K562 (cell line): ENCODE results near the gene SIX3. TPM values are rescaled to one million over a fixed set of nuclear protein-coding genes. Genes with fewer than 3 reads are reported as not detected.

Experiments used
- ATAC-seq: fragments of 200-7000 bp; cut with Tn5 transposase; 3 replicates; pipeline ENCODE4 v1.9.1; 2020; ENCODE audit warnings: moderate library complexity
- BruUV-seq: library from RNA; stranded (reverse); fragments of 400-500 nt; replicated peaks from 2 replicates; lab custom pipeline; 2021; lab: Mats Ljungman, UMichigan
- CTCF ChIA-PET: fragments of 300-600 bp; formaldehyde crosslinking; extraction: SDS; loops from one replicate; lab custom pipeline; 2021; ENCODE audit warnings: low intra/inter-chr PET ratio; lab: Yijun Ruan, JAX
- POLR2A ChIA-PET: fragments of 300-600, 350-650 bp; sonication (Branson Sonifier 250); formaldehyde crosslinking; extraction: SDS; loops from one replicate; lab custom pipeline; 2021; ENCODE audit warnings: antibody characterized with exemption, inconsistent platforms; lab: Yijun Ruan, JAX
- DNase-seq, 4 experiments: peaks; one replicate each; pipeline versions ENCODE4 v3.0.0 to v3.0.0-alpha.2; 2011 to 2018; ENCODE audit warnings: low spot score in 3 of 4, mixed read lengths in 3 of 4; ENCODE audit errors: extremely low read depth in 1 of 4
- FAIRE-seq: peaks from 2 replicates; lab custom pipeline; 2011; peaks lifted over from hg19 to GRCh38; lab: Jason Lieb, UNC
- H2AFZ ChIP-seq: 2 replicates; pipeline ENCODE4 v1.6.0; 2011; ENCODE audit warnings: low read depth, low read length, control low read depth, inconsistent platforms
- H3K27ac ChIP-seq: fragments of 200-600 bp; 3 replicates; pipeline ENCODE4 v1.8.0; 2011; ENCODE audit warnings: low read depth, mild to moderate bottlenecking, control low read depth, inconsistent platforms, low read length, moderate library complexity, mixed read lengths; ENCODE audit errors: extremely low read depth
- H3K27me3 ChIP-seq, 2 experiments: fragments of 300-600 bp in 1 of 2; 2 replicates in 1 of 2; 3 replicates in 1 of 2; pipeline versions ENCODE4 v1.6.0 to v1.8.0; 2011; ENCODE audit warnings: inconsistent platforms in 2 of 2, low read length in 2 of 2, mild to moderate bottlenecking in 1 of 2, mixed read lengths in 1 of 2, moderate library complexity in 1 of 2; ENCODE audit not compliant: control insufficient read depth in 2 of 2, insufficient read depth in 2 of 2
- H3K36me3 ChIP-seq: fragments of 300-600 bp; 3 replicates; pipeline ENCODE4 v1.8.0; 2011; ENCODE audit warnings: mild to moderate bottlenecking, low read length, inconsistent platforms; ENCODE audit not compliant: control insufficient read depth, insufficient read depth
- H3K4me1 ChIP-seq, 2 experiments: fragments of 200-600 bp in 1 of 2; replicated peaks in 1 of 2; 2 replicates in 1 of 2; 3 replicates in 1 of 2; pipeline versions ENCODE4 v1.5.1 to v1.8.0; 2011; ENCODE audit warnings: inconsistent platforms in 2 of 2, low read length in 2 of 2, mild to moderate bottlenecking in 1 of 2, mixed read lengths in 1 of 2, moderate library complexity in 1 of 2; ENCODE audit not compliant: control insufficient read depth in 2 of 2, insufficient read depth in 2 of 2
- H3K4me2 ChIP-seq: 2 replicates; pipeline ENCODE4 v1.6.1; 2011; ENCODE audit warnings: low read length, control low read depth, inconsistent platforms, mixed read lengths; ENCODE audit not compliant: insufficient read depth
- H3K4me3 ChIP-seq: fragments of 200-600 bp; sonication (generic), shearing (Covaris generic); 2 replicates; pipeline ENCODE4 v1.5.1; 2016; ENCODE audit warnings: control low read depth, inconsistent platforms
- H3K79me2 ChIP-seq: fragments of 200-600 bp; 3 replicates; pipeline ENCODE4 v1.8.0; 2011; ENCODE audit warnings: low read length, inconsistent platforms; ENCODE audit not compliant: control insufficient read depth, insufficient read depth
- H3K9ac ChIP-seq, 2 experiments: 2 replicates each; pipeline versions ENCODE4 v1.6.0 to v1.6.1; 2011; ENCODE audit warnings: low read depth in 2 of 2, low read length in 2 of 2, control low read depth in 1 of 2, inconsistent platforms in 1 of 2, mild to moderate bottlenecking in 1 of 2, mixed read lengths in 1 of 2; ENCODE audit not compliant: insufficient read depth in 1 of 2
- H3K9me1 ChIP-seq: one replicate; pipeline ENCODE4 v1.6.0; 2011; ENCODE audit warnings: inconsistent platforms, mild to moderate bottlenecking, low read length, moderate library complexity; ENCODE audit not compliant: control insufficient read depth, insufficient read depth
- H3K9me3 ChIP-seq: replicated peaks from 2 replicates; pipeline ENCODE4 v1.5.1; 2011; ENCODE audit warnings: low read depth, low read length, inconsistent platforms; ENCODE audit not compliant: control insufficient read depth, insufficient read depth
- H4K20me1 ChIP-seq: replicated peaks from 2 replicates; pipeline ENCODE4 v1.6.1; 2011; ENCODE audit warnings: low read length, inconsistent platforms, mixed read lengths; ENCODE audit not compliant: control insufficient read depth, insufficient read depth
- DNMT1 ChIP-seq: fragments of 450-650 bp; IDR thresholded peaks from 2 replicates; pipeline ENCODE4 v1.6.1; 2016; ENCODE audit warnings: antibody characterized with exemption, mild to moderate bottlenecking
- FOXJ2 ChIP-seq: fragments of 200-800 bp; sonication (Bioruptor generic); IDR thresholded peaks from 2 replicates; pipeline ENCODE4 v1.6.1; 2016; ENCODE audit warnings: missing genetic modification characterization, missing compliant biosample characterization
- FOXK2 ChIP-seq, 2 experiments: fragments of 450-650 bp; IDR thresholded peaks in 1 of 2; conservative IDR thresholded peaks in 1 of 2; 2 replicates each; pipeline ENCODE4 v1.6.1; 2016; ENCODE audit warnings: low read depth in 2 of 2, mild to moderate bottlenecking in 1 of 2
- GTF2A2 ChIP-seq: IDR thresholded peaks from 2 replicates; pipeline ENCODE4 v1.6.1; 2016; ENCODE audit warnings: mild to moderate bottlenecking, missing genetic modification characterization, missing compliant biosample characterization
- HMGN3 ChIP-seq: IDR thresholded peaks from 2 replicates; pipeline ENCODE4 v1.6.1; 2011; ENCODE audit warnings: borderline replicate concordance, low read depth, mild to moderate bottlenecking, mixed read lengths, low read length; ENCODE audit not compliant: insufficient read length; ENCODE audit errors: extremely low read depth
- KDM2B ChIP-seq: fragments of 250-450 bp; sonication (Bioruptor Pico); IDR thresholded peaks from 2 replicates; pipeline ENCODE4 v1.8.0; 2021; ENCODE audit warnings: mild to moderate bottlenecking, moderate library complexity
- MAFF ChIP-seq: IDR thresholded peaks from 2 replicates; pipeline ENCODE4 v1.6.1; 2012; ENCODE audit warnings: low read length, improper control_type of control experiment
- PPARD ChIP-seq: fragments of 250-450 bp; sonication (Bioruptor Pico); IDR thresholded peaks from 2 replicates; pipeline ENCODE4 v1.8.0; 2022; ENCODE audit warnings: inconsistent platforms, mild to moderate bottlenecking, moderate library complexity
- RFX7 ChIP-seq: fragments of 250-450 bp; sonication (Bioruptor Pico); IDR thresholded peaks from 2 replicates; pipeline ENCODE4 v1.5.1; 2021; ENCODE audit warnings: mild to moderate bottlenecking
- ZNF212 ChIP-seq: fragments of 450-650 bp; formaldehyde crosslinking; IDR thresholded peaks from 2 replicates; pipeline ENCODE4 v1.4.0; 2020; ENCODE audit warnings: mild to moderate bottlenecking
- ZNF584 ChIP-seq: fragments of 200-800 bp; sonication (Bioruptor generic); IDR thresholded peaks from 2 replicates; pipeline ENCODE4 v1.6.1; 2016; ENCODE audit warnings: low read depth, mild to moderate bottlenecking, missing genetic modification characterization, missing compliant biosample characterization
- ZNF785 ChIP-seq: fragments of 250-450 bp; sonication (Bioruptor Pico); IDR thresholded peaks from 2 replicates; pipeline ENCODE4 v1.4.0; 2020; ENCODE audit warnings: mild to moderate bottlenecking
- WGBS: fragments of 100-300 bp; shearing (Covaris generic); methylation state at CpG from one replicate; pipeline ENCODE4 v1.1.6; 2016; ENCODE audit warnings: low coverage, mixed read lengths; ENCODE audit not compliant: insufficient coverage; ENCODE audit errors: missing lambda C conversion rate; 5-methylcytosine and 5-hydroxymethylcytosine counted together
- in situ Hi-C: fragments of 300-500 bp; cut with MboI; formaldehyde crosslinking; loops from 4 replicates; pipeline ENCODE4 v1.15.0; 2018; ENCODE audit warnings: inconsistent platforms, mixed read lengths
- intact Hi-C: fragments of 100-400 bp; cut with micrococcal nuclease; formaldehyde crosslinking; loops from 2 replicates; pipeline ENCODE4 v1.14.2; 2022
- polyA plus RNA-seq, 8 experiments: library from polyadenylated mRNA; depleted of rRNA in 4 of 8; stranded (reverse) in 5 of 8; unstranded in 3 of 8; fragments of >200 nt; fragmentation: Nextera tagmentation in 2 of 8; fragmentation: Illumina TruSeq in 1 of 8; extraction: Ambion mirVana in 2 of 8; extraction: Trizol in 1 of 8; gene quantifications; 2 replicates each; pipeline versions ENCODE4 v1.2.1 to v1.2.3, GENCODE V29; 2011 to 2014; ENCODE audit warnings: inconsistent platforms in 1 of 8, missing spikeins in 1 of 8
- total RNA-seq, 7 experiments: library from RNA; depleted of rRNA in 6 of 7; stranded (reverse); fragments of >200 nt in 6 of 7; fragmentation: Illumina TruSeq in 2 of 7; extraction: Trizol in 2 of 7; gene quantifications; 2 replicates each; pipeline versions ENCODE4 v1.2.1 to v1.2.3, GENCODE V29; 2011 to 2021; ENCODE audit warnings: low replicate concordance in 1 of 7
- TF ChIP-seq, protein P1 (sequence below): sonication (generic); formaldehyde crosslinking; IDR thresholded peaks from 2 replicates; pipeline ENCODE4 v1.8.0; 2022; ENCODE audit warnings: missing genetic modification reagents, mild to moderate bottlenecking, borderline replicate concordance
- TF ChIP-seq, protein P2 (sequence below): fragments of 450-650 bp; IDR thresholded peaks from 2 replicates; pipeline ENCODE4 v1.6.1; 2014; ENCODE audit warnings: low read depth, mild to moderate bottlenecking, moderate library complexity, borderline replicate concordance

SIX3 gene
- total and polyA plus RNA-seq, 9 of the 15 experiments (the other 6 are each of a cell fraction or from before 2014, with no cell fraction given) = not detected

DNA sequence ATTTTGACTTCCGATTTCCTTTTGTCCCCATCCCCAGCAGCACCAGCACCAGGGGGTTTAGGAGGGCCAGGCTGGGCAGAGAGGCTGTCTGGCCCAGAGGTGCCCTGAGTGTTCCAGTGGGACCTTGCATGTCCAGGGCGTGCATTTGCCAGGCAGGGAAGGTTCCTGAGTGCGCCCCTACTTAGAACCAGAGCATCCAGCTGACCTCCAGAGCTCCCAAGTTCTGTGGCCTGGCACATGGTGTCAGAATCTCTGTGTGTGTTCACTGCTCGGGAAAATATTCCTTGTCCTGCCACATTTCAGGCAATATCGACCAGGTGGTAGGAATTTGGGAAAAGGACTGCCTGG, 5.5 kb downstream of the SIX3 start:
- no peak for ATAC-seq
- no peak overlapping the region for H3K9ac ChIP-seq
- H3K9me1 ChIP-seq = no peaks in the 10 kb centered on the region
- CTCF ChIA-PET = no interaction called here
- no peaks in the 10 kb centered on the region for H3K36me3 ChIP-seq
- TF ChIP-seq GTF2A2 (tag) (no peak), DNMT1 (no peak), ZNF212 (CRISPR knock-in tag) (no peak), PPARD (no peak), FOXJ2 (tag) (no peak), ZNF584 (CRISPR knock-in tag) (no peak), ZNF785 (CRISPR knock-in tag) (no peak), KDM2B (CRISPR knock-in tag) (no peak), RFX7 (CRISPR knock-in tag) (no peak), MAFF (no peak), FOXK2 (conservative IDR thresholded peaks at IDR 0.05 in 1 of 2, IDR thresholded peaks at IDR 0.05 in 1 of 2; ENCODE audit: low read depth in 2 of 2) (no peak), HMGN3 (no peak)
- TF ChIP-seq, protein P1, sequence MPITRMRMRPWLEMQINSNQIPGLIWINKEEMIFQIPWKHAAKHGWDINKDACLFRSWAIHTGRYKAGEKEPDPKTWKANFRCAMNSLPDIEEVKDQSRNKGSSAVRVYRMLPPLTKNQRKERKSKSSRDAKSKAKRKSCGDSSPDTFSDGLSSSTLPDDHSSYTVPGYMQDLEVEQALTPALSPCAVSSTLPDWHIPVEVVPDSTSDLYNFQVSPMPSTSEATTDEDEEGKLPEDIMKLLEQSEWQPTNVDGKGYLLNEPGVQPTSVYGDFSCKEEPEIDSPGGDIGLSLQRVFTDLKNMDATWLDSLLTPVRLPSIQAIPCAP (CRISPR knock-in tag) = no peak
- TF ChIP-seq, protein P2, sequence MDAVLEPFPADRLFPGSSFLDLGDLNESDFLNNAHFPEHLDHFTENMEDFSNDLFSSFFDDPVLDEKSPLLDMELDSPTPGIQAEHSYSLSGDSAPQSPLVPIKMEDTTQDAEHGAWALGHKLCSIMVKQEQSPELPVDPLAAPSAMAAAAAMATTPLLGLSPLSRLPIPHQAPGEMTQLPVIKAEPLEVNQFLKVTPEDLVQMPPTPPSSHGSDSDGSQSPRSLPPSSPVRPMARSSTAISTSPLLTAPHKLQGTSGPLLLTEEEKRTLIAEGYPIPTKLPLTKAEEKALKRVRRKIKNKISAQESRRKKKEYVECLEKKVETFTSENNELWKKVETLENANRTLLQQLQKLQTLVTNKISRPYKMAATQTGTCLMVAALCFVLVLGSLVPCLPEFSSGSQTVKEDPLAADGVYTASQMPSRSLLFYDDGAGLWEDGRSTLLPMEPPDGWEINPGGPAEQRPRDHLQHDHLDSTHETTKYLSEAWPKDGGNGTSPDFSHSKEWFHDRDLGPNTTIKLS = no peak
- TF ChIP-seq, all 486 proteins: peak for 0
- FAIRE-seq (no peak), DNase-seq (no peak)
- Histone ChIP-seq H3K79me2 (no peaks in the 10 kb centered on the region), H3K9me3 (no peaks in the 10 kb centered on the region), H3K4me3 (no peak overlapping the region), H3K4me2 (no peak overlapping the region), H3K4me1 (peaks cover 0 to 17% of the 10 kb centered on the region in 2 experiments; a peak in 3 of 5 replicates), H3K27me3 (peaks cover 41 to 88% of the 10 kb centered on the region in 2 experiments; a peak in 4 of 5 replicates), H2AFZ (no peak overlapping the region), H3K27ac (no peak overlapping the region), H4K20me1 (no peaks in the 10 kb centered on the region; the same call in none of the 2 replicates)
- 4% methylated on average over 5 of the region's 5 CpGs for WGBS
- intact Hi-C loops = no loop called here
- POLR2A ChIA-PET = interaction anchor here (0.6 kb wide), 1 partner anchor 694 kb away, joined by 3 read pairs; no protein-coding TSS in a partner anchor
- in situ Hi-C loops = loop anchor here (10.0 kb wide), 1 partner anchor 462 kb away; no protein-coding TSS in a partner anchor
- no TSS peak for BruUV-seq
